Kidney (tissue), 14 donors: ENCODE measurements around the gene CCNT1. TPM values are rescaled to one million over a fixed set of nuclear protein-coding genes. Genes with fewer than 3 reads are reported as not detected.

Source experiments
- DNase-seq, 5 donors: peaks; one replicate each; pipeline ENCODE4 v3.0.0-alpha.2; 2013 to 2020
- FAIRE-seq: peaks from 2 replicates; lab custom pipeline; 2012; peaks lifted over from hg19 to GRCh38; lab: Jason Lieb, UNC
- H3K27ac ChIP-seq, 2 donors: one replicate each; pipeline ENCODE4 v1.7.0; 2013; ENCODE audit warnings: low read depth in 2 of 2, low read length in 2 of 2, inconsistent platforms in 1 of 2
- H3K27me3 ChIP-seq: one replicate; pipeline ENCODE4 v1.7.1; 2013; ENCODE audit warnings: low read length, inconsistent platforms; ENCODE audit not compliant: control insufficient read depth, insufficient read depth
- H3K36me3 ChIP-seq, 3 donors: one replicate each; pipeline versions ENCODE4 v1.7.0 to v1.7.1; 2013; ENCODE audit warnings: low read length in 3 of 3, control low read depth in 1 of 3, inconsistent platforms in 1 of 3; ENCODE audit not compliant: insufficient read depth in 3 of 3, control insufficient read depth in 2 of 3
- H3K4me1 ChIP-seq, 3 donors: one replicate each; pipeline versions ENCODE4 v1.7.0 to v1.7.1; 2013; ENCODE audit warnings: low read length in 3 of 3, inconsistent platforms in 1 of 3, low read depth in 1 of 3; ENCODE audit not compliant: control insufficient read depth in 2 of 3, insufficient read depth in 2 of 3
- H3K4me3 ChIP-seq, 3 donors: one replicate each; pipeline versions ENCODE4 v1.7.0 to v1.8.1; 2013; ENCODE audit warnings: low read length in 3 of 3, control low read depth in 1 of 3, inconsistent platforms in 1 of 3
- H3K9ac ChIP-seq, 3 donors: one replicate each; pipeline versions ENCODE4 v1.7.0 to v1.7.1; 2013; ENCODE audit warnings: low read length in 3 of 3, control low read depth in 1 of 3, inconsistent platforms in 1 of 3
- H3K9me3 ChIP-seq, 3 donors: one replicate each; pipeline versions ENCODE4 v1.7.0 to v1.7.1; 2013; ENCODE audit warnings: low read length in 3 of 3, control low read depth in 1 of 3, inconsistent platforms in 1 of 3; ENCODE audit not compliant: control insufficient read depth in 2 of 3, insufficient read depth in 1 of 3
- CTCF ChIP-seq: IDR thresholded peaks from 3 replicates; pipeline ENCODE4 v1.5.1; 2012; ENCODE audit warnings: mild to moderate bottlenecking, moderate library complexity, borderline replicate concordance; ENCODE audit not compliant: insufficient read depth; ENCODE audit errors: extremely low read depth
- intact Hi-C: fragments of 100-400 bp; cut with DNase I; formaldehyde crosslinking; loops from one replicate; pipeline ENCODE4 v1.11.1; 2022
- polyA plus RNA-seq: library from polyadenylated mRNA; stranded (reverse); fragments of 350-450 nt; fragmentation: Illumina TruSeq; extraction: RNeasy Lipid Tissue Mini Kit (QIAGEN cat#74804); gene quantifications from one replicate; pipeline ENCODE4 v1.2.3, GENCODE V29; 2014; ENCODE audit warnings: low read depth, low replicate concordance; ENCODE audit not compliant: insufficient read depth
- total RNA-seq: library from RNA; stranded (reverse); fragmentation: NEBNext Ultra II Directional; extraction: Animal tissue kit (Norgen Biotek cat#: 25700); gene quantifications from one replicate; pipeline ENCODE4 v1.2.1, GENCODE V29; 2021
- donor health status: control.
- donor health status: control.
- donor health status: control.
- donor health status: control.
- donor health status: control.
- donor health status: DM: yes; HTN: yes; CAD: no.
- donor health status: Normal renal cell carcinoma (clear cell type).

The CCNT1 gene
- total and polyA plus RNA-seq, 2 donors from 2014 or later, result 4.1 to 39.4 TPM

- H3K4me1 ChIP-seq, result peaks cover 0 to 13% (median 6%) of the 10 kb centered on the region in 3 donors
- H3K4me3 ChIP-seq, result no peak overlapping the region
- H3K9me3 ChIP-seq, result no peaks in the 10 kb centered on the region
- TF ChIP-seq CTCF, result no peak
- no peak for FAIRE-seq
- no peak overlapping the region for H3K27ac ChIP-seq
- H3K36me3 ChIP-seq, result peaks cover 7 to 34% (median 23%) of the 10 kb centered on the region in 3 donors
- DNase-seq, result no peak
- no peaks in the 10 kb centered on the region for H3K27me3 ChIP-seq
- no peak overlapping the region for H3K9ac ChIP-seq
- intact Hi-C loops, result no loop called here
These were observed 20.6 kb downstream of the CCNT1 start for GRCh38 chr12:48695859-48696258.

- Histone ChIP-seq H3K36me3 (peaks cover 7 to 34% (median 23%) of the 10 kb centered on the region in 3 donors), H3K4me3 (no peak overlapping the region), H3K9ac (no peak overlapping the region), H3K27me3 (no peaks in the 10 kb centered on the region), H3K9me3 (no peaks in the 10 kb centered on the region), H3K27ac (no peak overlapping the region), H3K4me1 (peaks cover 0 to 17% (median 6%) of the 10 kb centered on the region in 3 donors)
- no peak for TF ChIP-seq CTCF
- intact Hi-C loops, result no loop called here
- FAIRE-seq (no peak), DNase-seq (no peak)
These were observed 22.5 kb downstream of the CCNT1 start for GRCh38 chr12:48694038-48694437.

- TF ChIP-seq CTCF, result no peak
- peaks cover 0 to 17% (median 6%) of the 10 kb centered on the region in 3 donors for H3K4me1 ChIP-seq
- no peak overlapping the region for H3K9ac ChIP-seq
- intact Hi-C loops, result no loop called here
- DNase-seq, result no peak
- H3K27me3 ChIP-seq, result no peaks in the 10 kb centered on the region
- H3K36me3 ChIP-seq, result peaks cover 7 to 35% (median 23%) of the 10 kb centered on the region in 3 donors
- FAIRE-seq, result no peak
- H3K4me3 ChIP-seq, result no peak overlapping the region
- no peak overlapping the region for H3K27ac ChIP-seq
- no peaks in the 10 kb centered on the region for H3K9me3 ChIP-seq
These were observed 22.9 kb downstream of the CCNT1 start for GRCh38 chr12:48693572-48693971.

- FAIRE-seq (no peak), DNase-seq (peak in 1 of 5 donors; percentile 50)
- Histone ChIP-seq H3K36me3 (peaks cover 7 to 38% (median 23%) of the 10 kb centered on the region in 3 donors), H3K27ac (peak overlapping the region in 1 of 2 donors; percentile 55), H3K9me3 (no peaks in the 10 kb centered on the region), H3K4me3 (no peak overlapping the region), H3K9ac (no peak overlapping the region), H3K27me3 (no peaks in the 10 kb centered on the region), H3K4me1 (peaks cover 0 to 17% (median 6%) of the 10 kb centered on the region in 3 donors)
- intact Hi-C loops, result no loop called here
- TF ChIP-seq CTCF, result no peak
These were observed 24.6 kb downstream of the CCNT1 start for GRCh38 chr12:48691826-48692487.
